DMS 273 treated with DMSO at 0.1 percent for 48 hours (cell line): ENCODE data around the gene SMYD3.

Experiments
- DNase-seq: peaks from one replicate; lab custom pipeline; 2025; lab: John Stamatoyannopoulos, UW

SMYD3 gene

DNA sequence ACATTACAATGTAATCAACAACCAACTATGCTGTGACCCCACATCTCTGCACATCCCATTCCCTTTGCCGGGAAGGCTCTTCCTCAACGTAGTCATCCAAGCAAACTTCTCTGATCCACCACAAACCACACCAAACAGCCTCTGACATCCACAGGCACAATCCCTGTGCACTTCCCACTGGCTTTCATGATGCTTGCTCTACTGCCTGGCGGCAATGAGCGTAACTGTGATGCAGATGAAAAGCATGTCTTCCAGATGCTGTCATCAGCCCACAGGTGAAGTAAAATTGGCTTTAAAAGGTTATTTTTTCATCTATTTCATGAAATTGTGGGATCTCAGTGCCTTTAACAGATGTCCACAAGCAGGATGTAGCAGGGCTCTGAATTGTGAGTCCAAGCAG lies 635.2 kb downstream of the SMYD3 start:
- DNase-seq = no peak

DNA sequence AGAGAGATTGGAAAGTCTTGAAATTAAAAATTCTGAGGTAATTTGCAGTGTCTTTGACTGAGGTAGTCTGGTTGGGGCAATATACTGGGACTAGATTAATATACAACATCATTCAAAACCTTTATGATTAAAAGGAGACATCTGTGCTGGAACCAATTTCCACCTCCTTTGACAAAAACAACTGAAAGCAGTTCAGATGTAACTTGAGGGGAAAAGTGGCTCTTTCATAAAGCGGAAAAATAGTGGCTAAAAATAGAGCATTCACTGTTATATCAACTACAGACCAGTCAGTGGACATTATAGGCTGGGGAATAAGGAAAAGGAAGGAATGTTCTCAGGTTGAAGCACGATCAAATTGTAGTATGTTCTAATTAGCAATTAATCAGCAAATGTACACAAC lies 635.9 kb downstream of the SMYD3 start:
- no peak for DNase-seq

- no peak for DNase-seq
Measured at GRCh38 chr1:245870698-245871097, 636.4 kb downstream of the SMYD3 start.

DNA sequence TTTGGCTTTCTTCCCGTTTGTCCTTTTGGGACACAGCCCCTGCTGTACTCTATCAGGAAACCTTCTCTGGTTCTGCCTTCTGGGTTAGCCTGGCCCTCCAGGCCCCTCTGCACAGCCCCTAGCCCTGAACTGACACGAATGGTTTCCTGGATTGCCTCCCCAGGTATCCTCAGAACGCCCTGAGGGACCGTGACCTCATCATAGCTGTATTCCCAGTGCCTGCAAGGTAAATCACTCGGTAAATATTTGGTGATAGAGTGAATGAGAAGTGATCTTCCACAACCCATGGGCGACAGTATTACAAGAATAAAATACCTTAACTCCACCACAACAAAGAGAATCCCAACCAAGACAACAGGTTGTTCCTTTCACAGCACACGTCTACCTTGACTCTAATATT lies 637.2 kb downstream of the SMYD3 start:
- DNase-seq = no peak

DNA sequence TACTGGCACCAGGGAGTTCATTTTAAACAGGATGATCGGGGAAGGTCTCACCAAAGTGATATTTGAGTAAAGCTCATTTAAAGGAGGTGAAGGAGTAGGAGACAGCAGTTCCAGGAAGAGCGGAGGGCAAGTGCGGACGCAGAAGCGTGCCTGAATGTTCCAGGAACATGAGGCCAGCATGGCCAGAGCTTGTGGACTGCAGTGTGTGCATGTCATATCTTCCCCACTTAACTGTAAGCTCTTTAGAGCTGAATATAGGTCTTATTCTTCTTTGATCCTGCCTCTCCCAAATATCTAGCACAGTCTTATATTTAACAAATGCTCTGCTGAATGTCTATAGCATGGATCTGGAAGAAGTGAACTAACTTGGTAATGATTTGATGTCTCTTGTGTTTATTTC lies 639.3 kb downstream of the SMYD3 start:
- DNase-seq = no peak

DNA sequence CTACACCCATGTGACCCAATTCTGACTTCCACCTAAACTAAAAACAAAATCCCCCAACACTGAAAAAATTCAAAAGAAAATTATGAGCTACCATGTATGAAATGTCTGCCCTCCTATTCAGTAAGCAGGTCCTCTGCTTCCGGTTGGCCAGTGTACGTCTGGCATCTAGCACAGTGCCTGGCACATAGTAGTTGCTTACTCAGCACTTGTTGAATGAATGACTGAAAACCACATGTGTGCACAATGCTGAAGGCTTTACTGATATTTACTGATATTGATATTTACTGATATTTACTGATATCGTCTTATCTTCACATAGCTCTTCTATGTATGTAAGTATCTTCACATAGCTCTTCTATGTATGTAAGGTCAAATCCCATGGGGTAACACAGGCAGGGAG lies 642.2 kb downstream of the SMYD3 start:
- DNase-seq = no peak

DNA sequence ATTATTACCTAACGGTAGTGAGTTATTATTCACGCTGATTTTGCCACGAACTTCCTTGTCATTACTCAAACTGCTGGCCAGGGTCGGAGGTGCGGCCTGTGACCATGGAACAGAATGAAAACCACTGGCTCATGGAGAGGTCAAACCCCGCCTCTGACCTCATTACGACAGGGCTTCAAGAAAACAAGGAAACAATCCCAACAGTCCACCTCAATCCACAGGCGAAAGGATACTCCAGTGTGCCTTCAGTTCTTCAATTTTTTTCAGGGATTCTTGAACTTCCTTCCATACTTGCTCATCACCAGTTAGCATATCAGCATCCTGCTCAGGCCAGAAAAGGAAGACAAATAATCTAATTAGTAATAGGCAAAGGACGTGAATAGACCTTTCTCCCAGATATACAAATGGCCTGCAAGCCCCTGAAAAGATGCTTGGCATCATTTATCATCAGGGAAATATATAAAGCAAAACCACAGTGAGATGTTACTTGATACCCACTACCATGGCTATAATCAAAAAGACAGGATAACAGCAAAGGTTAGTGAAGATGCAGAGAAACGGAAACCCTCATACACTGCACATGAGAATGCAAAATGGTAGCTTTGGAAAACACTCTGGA lies 643.4 kb downstream of the SMYD3 start:
- no peak for DNase-seq

- no peak for DNase-seq
Measured at GRCh38 chr1:245862812-245863540, 644.1 kb downstream of the SMYD3 start.

DNA sequence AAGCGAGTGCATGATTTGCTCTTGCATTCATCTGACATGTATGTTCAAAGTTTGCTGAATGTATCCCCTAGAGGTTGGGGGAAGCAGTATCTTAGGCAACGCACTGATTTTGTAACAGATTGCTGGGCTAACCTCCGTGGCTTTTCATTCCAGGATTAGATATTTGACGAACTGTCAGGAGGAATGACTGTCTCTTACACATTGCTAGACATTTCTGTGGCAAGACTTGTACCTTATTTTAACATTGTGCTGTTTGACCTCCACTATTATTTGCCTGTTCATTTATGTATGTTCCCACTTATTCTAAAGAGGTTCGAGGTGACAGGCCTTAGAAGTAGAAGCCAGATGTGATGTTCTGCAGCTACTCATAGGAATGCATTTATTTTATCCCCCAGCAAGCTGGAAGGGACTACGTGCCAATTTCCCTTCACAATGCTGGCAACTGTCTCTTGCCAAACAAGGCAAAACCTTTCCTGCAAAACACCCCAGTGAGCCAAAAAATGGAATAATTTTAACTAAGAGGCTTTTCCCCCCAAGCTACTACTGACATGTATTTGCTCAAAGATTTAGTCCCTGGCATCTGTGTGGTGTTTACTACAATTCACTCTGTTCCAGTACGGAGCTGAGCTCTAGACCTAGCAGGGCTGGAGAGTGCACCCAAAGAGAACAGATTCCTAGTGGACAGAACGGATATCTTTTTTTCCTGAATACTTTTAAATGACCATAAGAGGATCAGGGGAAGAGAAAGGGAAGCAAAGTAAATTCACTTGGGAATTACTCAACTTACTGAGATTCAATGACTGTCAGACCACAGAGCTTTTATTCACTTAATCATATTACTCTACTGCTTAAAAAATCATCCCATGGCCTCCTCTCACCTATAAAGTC lies 646.2 kb downstream of the SMYD3 start:
- no peak for DNase-seq

- no peak for DNase-seq
Measured at GRCh38 chr1:245859493-245860114, 647.5 kb downstream of the SMYD3 start.

- no peak for DNase-seq
Measured at GRCh38 chr1:245858722-245859492, 648.2 kb downstream of the SMYD3 start.

GRCh38 chr1:245858022-245858721 lies 648.9 kb downstream of the SMYD3 start:
- no peak for DNase-seq

GRCh38 chr1:245856944-245857531 lies 650.0 kb downstream of the SMYD3 start:
- no peak for DNase-seq

DNA sequence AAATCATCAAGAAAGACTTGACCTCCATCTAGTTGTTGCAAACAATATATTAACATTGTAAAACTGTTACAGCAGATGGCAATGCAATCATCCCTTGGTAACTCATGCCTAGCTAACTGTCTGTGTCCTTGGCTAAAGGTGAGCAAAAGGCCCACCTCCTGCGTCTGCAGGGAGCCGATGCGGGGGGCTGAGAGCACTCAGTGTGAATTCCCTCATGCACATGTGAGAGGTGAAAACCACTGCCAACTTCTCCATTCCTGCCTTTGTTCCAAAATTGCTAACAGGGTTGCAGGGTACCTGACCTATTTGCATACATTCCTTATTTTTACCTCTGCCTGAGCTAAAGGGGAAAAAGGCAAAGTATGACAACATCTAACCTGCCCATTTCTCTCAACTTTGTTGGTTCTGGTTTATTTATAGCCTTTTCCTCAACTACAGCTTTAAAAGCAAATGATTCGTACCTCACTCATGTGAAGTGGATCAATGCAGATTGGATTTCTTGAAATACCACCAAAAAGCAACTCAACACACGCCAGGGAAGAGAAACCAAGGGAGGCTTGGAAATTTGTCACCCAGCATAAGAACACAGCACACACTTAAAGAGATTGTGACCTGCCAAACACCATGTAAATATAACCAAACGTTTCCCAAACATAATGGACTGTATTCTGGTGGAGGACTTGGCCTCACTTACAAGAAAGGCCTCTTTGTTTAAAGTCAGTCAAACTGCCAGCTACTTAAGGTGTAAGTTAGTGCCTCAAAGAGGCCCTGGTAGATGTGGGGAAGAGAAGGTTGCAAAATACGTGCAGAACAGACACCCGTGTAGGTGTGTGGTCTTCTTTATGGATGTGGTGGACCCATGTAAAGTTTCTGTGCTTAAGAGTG lies 651.0 kb downstream of the SMYD3 start:
- no peak for DNase-seq

DNA sequence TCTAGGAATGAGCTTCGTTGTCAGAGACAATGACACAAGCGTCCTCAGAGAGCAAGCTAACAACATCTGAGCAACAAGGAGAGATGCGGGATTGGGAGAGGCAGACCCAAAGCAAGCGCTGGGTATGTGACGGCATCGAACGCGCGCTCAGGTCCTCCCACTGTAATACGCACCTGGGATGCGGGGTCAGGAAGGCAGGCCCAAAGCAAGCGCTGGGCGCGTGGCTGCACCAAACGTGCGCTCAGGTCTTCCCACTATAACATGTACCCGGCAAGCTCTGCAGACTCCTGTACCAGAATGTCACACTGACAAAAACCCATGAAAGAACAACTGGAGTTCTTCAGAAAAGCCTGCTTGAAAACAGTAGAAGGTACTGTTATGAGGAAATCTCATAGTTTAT lies 653.8 kb downstream of the SMYD3 start:
- no peak for DNase-seq

DNA sequence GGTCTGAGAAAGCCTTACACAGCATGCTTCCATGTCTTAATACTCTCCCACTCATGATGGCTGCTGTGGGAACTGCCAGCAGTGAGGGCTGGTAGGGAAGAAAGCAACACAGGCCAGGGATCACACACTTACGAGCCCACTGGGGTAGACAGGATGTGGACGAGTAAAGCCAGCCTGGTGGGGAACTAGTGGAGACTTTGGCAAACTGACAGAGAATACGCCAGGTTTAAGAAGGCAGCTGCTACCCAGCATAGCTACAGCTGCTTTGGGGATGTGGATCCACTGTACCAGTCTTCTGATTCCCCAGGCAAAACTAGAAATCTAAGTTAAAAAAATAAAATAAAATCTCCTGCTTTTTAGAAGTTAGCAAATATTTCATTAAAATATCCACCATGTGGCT lies 664.0 kb downstream of the SMYD3 start:
- no peak for DNase-seq

GRCh38 chr1:245842106-245842505 lies 665.0 kb downstream of the SMYD3 start:
- DNase-seq = no peak

DNA sequence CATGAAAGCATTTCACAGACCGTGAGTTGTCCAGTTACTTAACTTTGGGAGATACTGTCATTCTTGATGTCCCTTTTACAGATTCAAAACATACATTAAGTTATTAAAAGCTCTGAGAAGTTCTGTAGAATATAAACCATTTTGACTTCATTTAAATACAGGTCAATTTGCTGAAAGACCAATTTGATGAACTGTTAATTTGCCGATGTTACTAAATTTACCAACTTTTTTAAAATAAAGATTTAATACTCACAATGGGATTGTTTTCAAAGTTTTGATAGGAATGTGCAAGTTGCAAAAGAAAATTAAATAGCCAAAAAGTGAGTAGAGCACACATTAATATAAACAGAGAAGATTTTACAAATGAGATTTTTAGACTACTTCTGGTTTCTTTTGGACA lies 666.1 kb downstream of the SMYD3 start:
- DNase-seq = no peak

DNA sequence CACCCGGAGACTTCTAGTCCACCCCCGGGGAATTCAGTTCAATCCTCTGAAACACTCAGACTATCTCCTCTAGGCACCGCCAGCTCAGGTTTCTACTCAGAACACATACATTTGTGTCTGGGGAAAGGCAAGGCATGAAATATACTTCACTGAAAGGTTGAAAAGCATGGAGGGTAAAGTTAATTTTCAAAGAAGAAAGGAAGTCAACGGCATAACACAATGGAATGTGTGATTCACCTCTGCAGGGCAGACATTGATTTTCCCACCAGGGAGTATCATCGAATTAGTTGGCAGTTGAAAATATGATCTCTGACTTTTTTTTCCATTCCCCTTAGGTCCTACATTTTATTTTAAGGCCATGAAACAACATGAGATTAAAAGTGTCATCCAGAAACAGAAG lies 669.4 kb downstream of the SMYD3 start:
- no peak for DNase-seq

DNA sequence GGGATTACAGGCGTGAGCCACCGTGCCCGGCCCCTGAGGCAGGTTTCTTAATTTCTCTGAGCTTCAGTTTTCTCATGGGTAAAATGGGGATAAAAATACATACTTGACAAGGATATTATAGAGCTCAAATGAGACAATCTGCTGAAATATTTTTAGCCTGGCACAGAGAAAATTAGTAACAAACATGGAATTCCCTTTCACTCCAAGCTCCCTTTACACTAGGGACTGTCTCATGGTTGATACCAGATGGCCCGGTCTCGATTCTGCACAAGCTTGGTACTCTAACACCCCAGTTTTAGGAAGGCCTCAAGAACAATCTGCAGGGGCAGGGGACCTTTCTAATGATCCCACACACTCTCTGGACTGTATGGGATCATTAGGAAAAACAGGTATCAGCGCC lies 671.7 kb downstream of the SMYD3 start:
- DNase-seq = no peak
